ENCODE data around the gene SPRR4. TPM values are rescaled to one million over a fixed set of nuclear protein-coding genes. Genes with fewer than 3 reads are reported as not detected.

The SPRR4 gene
- total RNA-seq, 6 experiments from 2014 or later, result not detected

- TF ChIP-seq CTCF (IDR thresholded peaks at IDR 0.05), result no peak
- H3K9me3 Mint-ChIP-seq, result peaks cover 26% of the 10 kb centered on the region; the same call in 1 of the 2 replicates
- H3K27me3 Mint-ChIP-seq (ENCODE audit: insufficient read depth), result peaks cover 3% of the 10 kb centered on the region
- H3K36me3 Mint-ChIP-seq (ENCODE audit: low read depth), result no peaks in the 10 kb centered on the region; the same call in 1 of the 2 replicates
- H3K4me3 Mint-ChIP-seq, result no peak overlapping the region
- no peaks in the 10 kb centered on the region for H3K4me1 Mint-ChIP-seq (ENCODE audit: low read depth)
- H3K27ac Mint-ChIP-seq, result no peak overlapping the region
- DNase-seq, result no peak
Observed at GRCh38 chr1:152972196-152972886, 1.9 kb downstream of the SPRR4 start.

- Mint-ChIP-seq H3K27ac (no peak overlapping the region), H3K4me3 (no peak overlapping the region), H3K27me3 (ENCODE audit: insufficient read depth) (peaks cover 1% of the 10 kb centered on the region; the same call in 1 of the 2 replicates), H3K36me3 (ENCODE audit: low read depth) (no peaks in the 10 kb centered on the region), H3K9me3 (peaks cover 18% of the 10 kb centered on the region; the same call in 1 of the 2 replicates), H3K4me1 (ENCODE audit: low read depth) (no peaks in the 10 kb centered on the region)
- TF ChIP-seq CTCF (IDR thresholded peaks at IDR 0.05), result no peak
- DNase-seq, result no peak
Observed at GRCh38 chr1:152976688-152977087, 6.2 kb downstream of the SPRR4 start.

GRCh38 chr1:152977614-152978013 is 7.2 kb downstream of the SPRR4 start:
- Mint-ChIP-seq H3K27me3 (ENCODE audit: insufficient read depth) (peaks cover 4% of the 10 kb centered on the region; the same call in 1 of the 2 replicates), H3K27ac (no peak overlapping the region), H3K36me3 (ENCODE audit: low read depth) (no peaks in the 10 kb centered on the region), H3K9me3 (peaks cover 9% of the 10 kb centered on the region; the same call in 1 of the 2 replicates), H3K4me3 (no peak overlapping the region), H3K4me1 (ENCODE audit: low read depth) (no peaks in the 10 kb centered on the region)
- TF ChIP-seq CTCF (IDR thresholded peaks at IDR 0.05), result no peak
- DNase-seq, result no peak

- DNase-seq, result no peak
- Mint-ChIP-seq H3K27ac (no peak overlapping the region), H3K9me3 (peaks cover 8% of the 10 kb centered on the region; the same call in 1 of the 2 replicates), H3K4me3 (no peak overlapping the region), H3K4me1 (ENCODE audit: low read depth) (no peaks in the 10 kb centered on the region), H3K27me3 (ENCODE audit: insufficient read depth) (peaks cover 6% of the 10 kb centered on the region), H3K36me3 (ENCODE audit: low read depth) (no peaks in the 10 kb centered on the region)
- no peak for TF ChIP-seq CTCF (IDR thresholded peaks at IDR 0.05)
Observed at GRCh38 chr1:152980676-152981075, 10.2 kb downstream of the SPRR4 start.

GRCh38 chr1:152981146-152981871 is 10.9 kb downstream of the SPRR4 start:
- Mint-ChIP-seq H3K4me1 (ENCODE audit: low read depth) (no peaks in the 10 kb centered on the region), H3K36me3 (ENCODE audit: low read depth) (no peaks in the 10 kb centered on the region), H3K9me3 (peaks cover 14% of the 10 kb centered on the region; the same call in 1 of the 2 replicates), H3K27ac (no peak overlapping the region), H3K4me3 (no peak overlapping the region), H3K27me3 (ENCODE audit: insufficient read depth) (peaks cover 6% of the 10 kb centered on the region)
- TF ChIP-seq CTCF (IDR thresholded peaks at IDR 0.05), result no peak
- no peak for DNase-seq
